Measurements from ENCODE around the gene ZBTB20.

ZBTB20 gene

GRCh38 chr3:114350271-114350670 lies 796.8 kb downstream of the ZBTB20 start:
- peaks cover 17% of the 10 kb centered on the region for H3K36me3 ChIP-seq (ENCODE audit: insufficient read depth, low read length)
- H3K79me2 ChIP-seq (ENCODE audit: control insufficient read depth, insufficient read depth, low read length, unreplicated experiment) = no peaks in the 10 kb centered on the region
- H3K4me1 ChIP-seq (ENCODE audit: control insufficient read depth, insufficient read depth, low read length, unreplicated experiment) = no peaks in the 10 kb centered on the region
- H3K4me3 ChIP-seq (ENCODE audit: low read depth, low read length) = no peak overlapping the region
- no peaks in the 10 kb centered on the region for H3K27me3 ChIP-seq (ENCODE audit: insufficient read depth, low read length)
- no peak overlapping the region for H2AFZ ChIP-seq (ENCODE audit: low read length, unreplicated experiment)
- no peak overlapping the region for H3K27ac ChIP-seq (ENCODE audit: low read depth, low read length)

GRCh38 chr3:114344492-114344891 lies 802.6 kb downstream of the ZBTB20 start:
- H2AFZ ChIP-seq (ENCODE audit: low read length, unreplicated experiment) = no peak overlapping the region
- H3K4me3 ChIP-seq (ENCODE audit: low read depth, low read length) = no peak overlapping the region
- no peak overlapping the region for H3K27ac ChIP-seq (ENCODE audit: low read depth, low read length)
- no peaks in the 10 kb centered on the region for H3K79me2 ChIP-seq (ENCODE audit: control insufficient read depth, insufficient read depth, low read length, unreplicated experiment)
- no peaks in the 10 kb centered on the region for H3K27me3 ChIP-seq (ENCODE audit: insufficient read depth, low read length)
- H3K36me3 ChIP-seq (ENCODE audit: insufficient read depth, low read length) = peaks cover 7% of the 10 kb centered on the region
- no peaks in the 10 kb centered on the region for H3K4me1 ChIP-seq (ENCODE audit: control insufficient read depth, insufficient read depth, low read length, unreplicated experiment)

- no peaks in the 10 kb centered on the region for H3K79me2 ChIP-seq (ENCODE audit: control insufficient read depth, insufficient read depth, low read length, unreplicated experiment)
- H3K4me3 ChIP-seq (ENCODE audit: low read depth, low read length) = no peak overlapping the region
Measured at GRCh38 chr3:114338651-114339357, 808.3 kb downstream of the ZBTB20 start.

GRCh38 chr3:114336857-114337256 lies 810.2 kb downstream of the ZBTB20 start:
- Histone ChIP-seq H3K27ac (ENCODE audit: low read depth, low read length) (no peak overlapping the region), H3K36me3 (ENCODE audit: insufficient read depth, low read length) (no peaks in the 10 kb centered on the region), H3K27me3 (ENCODE audit: insufficient read depth, low read length) (no peaks in the 10 kb centered on the region), H2AFZ (ENCODE audit: low read length, unreplicated experiment) (no peak overlapping the region), H3K4me3 (ENCODE audit: low read depth, low read length) (no peak overlapping the region), H3K79me2 (ENCODE audit: control insufficient read depth, insufficient read depth, low read length, unreplicated experiment) (no peaks in the 10 kb centered on the region), H3K4me1 (ENCODE audit: control insufficient read depth, insufficient read depth, low read length, unreplicated experiment) (no peaks in the 10 kb centered on the region)

More at GRCh38 chr3:114338651-114339357, 808.3 kb downstream of the ZBTB20 start:
- Histone ChIP-seq H3K27me3 (ENCODE audit: insufficient read depth, low read length) (no peaks in the 10 kb centered on the region), H3K27ac (ENCODE audit: low read depth, low read length) (no peak overlapping the region), H3K36me3 (ENCODE audit: insufficient read depth, low read length) (no peaks in the 10 kb centered on the region), H2AFZ (ENCODE audit: low read length, unreplicated experiment) (no peak overlapping the region), H3K4me1 (ENCODE audit: control insufficient read depth, insufficient read depth, low read length, unreplicated experiment) (no peaks in the 10 kb centered on the region)

GRCh38 chr3:114336122-114336697 lies 810.9 kb downstream of the ZBTB20 start:
- H3K4me3 ChIP-seq (ENCODE audit: low read depth, low read length) = no peak overlapping the region
- no peaks in the 10 kb centered on the region for H3K79me2 ChIP-seq (ENCODE audit: control insufficient read depth, insufficient read depth, low read length, unreplicated experiment)
- H3K27ac ChIP-seq (ENCODE audit: low read depth, low read length) = no peak overlapping the region
- H3K4me1 ChIP-seq (ENCODE audit: control insufficient read depth, insufficient read depth, low read length, unreplicated experiment) = no peaks in the 10 kb centered on the region
- no peaks in the 10 kb centered on the region for H3K27me3 ChIP-seq (ENCODE audit: insufficient read depth, low read length)
- no peaks in the 10 kb centered on the region for H3K36me3 ChIP-seq (ENCODE audit: insufficient read depth, low read length)
- H2AFZ ChIP-seq (ENCODE audit: low read length, unreplicated experiment) = no peak overlapping the region

GRCh38 chr3:114333923-114334240 lies 813.2 kb downstream of the ZBTB20 start:
- Histone ChIP-seq H3K27ac (ENCODE audit: low read depth, low read length) (no peak overlapping the region), H2AFZ (ENCODE audit: low read length, unreplicated experiment) (no peak overlapping the region), H3K4me3 (ENCODE audit: low read depth, low read length) (no peak overlapping the region), H3K36me3 (ENCODE audit: insufficient read depth, low read length) (no peaks in the 10 kb centered on the region), H3K79me2 (ENCODE audit: control insufficient read depth, insufficient read depth, low read length, unreplicated experiment) (no peaks in the 10 kb centered on the region), H3K4me1 (ENCODE audit: control insufficient read depth, insufficient read depth, low read length, unreplicated experiment) (no peaks in the 10 kb centered on the region), H3K27me3 (ENCODE audit: insufficient read depth, low read length) (no peaks in the 10 kb centered on the region)

- Histone ChIP-seq H3K4me1 (ENCODE audit: control insufficient read depth, insufficient read depth, low read length, unreplicated experiment) (no peaks in the 10 kb centered on the region), H3K4me3 (ENCODE audit: low read depth, low read length) (no peak overlapping the region), H3K36me3 (ENCODE audit: insufficient read depth, low read length) (no peaks in the 10 kb centered on the region), H3K27ac (ENCODE audit: low read depth, low read length) (no peak overlapping the region), H2AFZ (ENCODE audit: low read length, unreplicated experiment) (no peak overlapping the region), H3K79me2 (ENCODE audit: control insufficient read depth, insufficient read depth, low read length, unreplicated experiment) (no peaks in the 10 kb centered on the region), H3K27me3 (ENCODE audit: insufficient read depth, low read length) (no peaks in the 10 kb centered on the region)
Measured at GRCh38 chr3:114333180-114333922, 813.7 kb downstream of the ZBTB20 start.

- Histone ChIP-seq H3K79me2 (ENCODE audit: control insufficient read depth, insufficient read depth, low read length, unreplicated experiment) (no peaks in the 10 kb centered on the region), H3K4me3 (ENCODE audit: low read depth, low read length) (no peak overlapping the region), H2AFZ (ENCODE audit: low read length, unreplicated experiment) (no peak overlapping the region), H3K27ac (ENCODE audit: low read depth, low read length) (no peak overlapping the region), H3K27me3 (ENCODE audit: insufficient read depth, low read length) (no peaks in the 10 kb centered on the region), H3K36me3 (ENCODE audit: insufficient read depth, low read length) (no peaks in the 10 kb centered on the region), H3K4me1 (ENCODE audit: control insufficient read depth, insufficient read depth, low read length, unreplicated experiment) (no peaks in the 10 kb centered on the region)
Measured at GRCh38 chr3:114332342-114333179, 814.5 kb downstream of the ZBTB20 start.

- Histone ChIP-seq H3K4me3 (ENCODE audit: low read depth, low read length) (no peak overlapping the region), H3K27me3 (ENCODE audit: insufficient read depth, low read length) (no peaks in the 10 kb centered on the region), H2AFZ (ENCODE audit: low read length, unreplicated experiment) (no peak overlapping the region), H3K36me3 (ENCODE audit: insufficient read depth, low read length) (no peaks in the 10 kb centered on the region), H3K27ac (ENCODE audit: low read depth, low read length) (no peak overlapping the region), H3K79me2 (ENCODE audit: control insufficient read depth, insufficient read depth, low read length, unreplicated experiment) (no peaks in the 10 kb centered on the region), H3K4me1 (ENCODE audit: control insufficient read depth, insufficient read depth, low read length, unreplicated experiment) (no peaks in the 10 kb centered on the region)
Measured at GRCh38 chr3:114331710-114332109, 815.4 kb downstream of the ZBTB20 start.

GRCh38 chr3:114331007-114331406 lies 816.1 kb downstream of the ZBTB20 start:
- Histone ChIP-seq H3K36me3 (ENCODE audit: insufficient read depth, low read length) (no peaks in the 10 kb centered on the region), H3K4me3 (ENCODE audit: low read depth, low read length) (no peak overlapping the region), H3K27me3 (ENCODE audit: insufficient read depth, low read length) (no peaks in the 10 kb centered on the region), H2AFZ (ENCODE audit: low read length, unreplicated experiment) (no peak overlapping the region), H3K4me1 (ENCODE audit: control insufficient read depth, insufficient read depth, low read length, unreplicated experiment) (no peaks in the 10 kb centered on the region), H3K27ac (ENCODE audit: low read depth, low read length) (no peak overlapping the region), H3K79me2 (ENCODE audit: control insufficient read depth, insufficient read depth, low read length, unreplicated experiment) (no peaks in the 10 kb centered on the region)

Measured in ACC112 (cell line).